Astrocyte of the cerebellum (primary cell): ENCODE measurements around the gene SPAAR.
"Not testable (repeated sequence)": the region's sequence is repeated elsewhere in the genome, so short reads cannot be mapped to it uniquely, and the experiment has no call there.

Experiments used
- DNase-seq: peaks from one replicate; pipeline ENCODE4 v3.0.0-alpha.2; 2011; ENCODE audit warnings: low read depth
- H3K4me3 ChIP-seq: 2 replicates; pipeline ENCODE4 v1.5.1; 2011; ENCODE audit warnings: mild to moderate bottlenecking, low read depth, low read length, moderate library complexity
- in situ Hi-C: cut with HindIII; loops from 2 replicates; pipeline ENCODE4 v1.10.0; 2017; ENCODE audit warnings: low sequenced_read_pairs
- TF ChIP-seq, protein P1 (sequence below): IDR thresholded peaks from 2 replicates; pipeline ENCODE4 v1.5.1; 2012; ENCODE audit warnings: low read length, low read depth, moderate library complexity, mild to moderate bottlenecking; ENCODE audit errors: missing control alignments

Gene SPAAR

DNA sequence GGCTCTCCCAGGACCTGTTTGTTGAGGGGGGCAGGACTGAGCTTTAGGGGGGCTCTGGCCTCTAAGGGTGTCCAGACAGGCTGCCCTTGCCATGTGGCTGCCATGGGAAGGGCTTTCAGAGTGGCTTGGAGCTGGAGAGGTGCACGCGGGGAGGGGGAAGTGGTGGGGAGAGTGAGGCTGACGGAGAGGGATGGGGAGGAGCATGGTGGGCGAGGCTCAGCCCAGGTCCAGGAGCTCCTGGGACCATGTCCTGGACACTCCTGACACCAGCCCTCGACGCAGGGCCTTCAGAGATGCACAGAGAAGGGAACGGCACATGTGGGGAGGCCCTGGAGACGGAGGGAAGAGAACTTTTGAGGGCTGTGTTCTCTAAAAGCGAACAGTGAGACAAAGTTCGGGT lies 2.4 kb downstream of the SPAAR start:
- no peak for DNase-seq
- no peak overlapping the region for H3K4me3 ChIP-seq
- TF ChIP-seq, protein P1, sequence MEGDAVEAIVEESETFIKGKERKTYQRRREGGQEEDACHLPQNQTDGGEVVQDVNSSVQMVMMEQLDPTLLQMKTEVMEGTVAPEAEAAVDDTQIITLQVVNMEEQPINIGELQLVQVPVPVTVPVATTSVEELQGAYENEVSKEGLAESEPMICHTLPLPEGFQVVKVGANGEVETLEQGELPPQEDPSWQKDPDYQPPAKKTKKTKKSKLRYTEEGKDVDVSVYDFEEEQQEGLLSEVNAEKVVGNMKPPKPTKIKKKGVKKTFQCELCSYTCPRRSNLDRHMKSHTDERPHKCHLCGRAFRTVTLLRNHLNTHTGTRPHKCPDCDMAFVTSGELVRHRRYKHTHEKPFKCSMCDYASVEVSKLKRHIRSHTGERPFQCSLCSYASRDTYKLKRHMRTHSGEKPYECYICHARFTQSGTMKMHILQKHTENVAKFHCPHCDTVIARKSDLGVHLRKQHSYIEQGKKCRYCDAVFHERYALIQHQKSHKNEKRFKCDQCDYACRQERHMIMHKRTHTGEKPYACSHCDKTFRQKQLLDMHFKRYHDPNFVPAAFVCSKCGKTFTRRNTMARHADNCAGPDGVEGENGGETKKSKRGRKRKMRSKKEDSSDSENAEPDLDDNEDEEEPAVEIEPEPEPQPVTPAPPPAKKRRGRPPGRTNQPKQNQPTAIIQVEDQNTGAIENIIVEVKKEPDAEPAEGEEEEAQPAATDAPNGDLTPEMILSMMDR = no peak
- in situ Hi-C loops = loop anchor here (5.0 kb wide), 1 partner anchor 49 kb away; no protein-coding TSS in a partner anchor

DNA sequence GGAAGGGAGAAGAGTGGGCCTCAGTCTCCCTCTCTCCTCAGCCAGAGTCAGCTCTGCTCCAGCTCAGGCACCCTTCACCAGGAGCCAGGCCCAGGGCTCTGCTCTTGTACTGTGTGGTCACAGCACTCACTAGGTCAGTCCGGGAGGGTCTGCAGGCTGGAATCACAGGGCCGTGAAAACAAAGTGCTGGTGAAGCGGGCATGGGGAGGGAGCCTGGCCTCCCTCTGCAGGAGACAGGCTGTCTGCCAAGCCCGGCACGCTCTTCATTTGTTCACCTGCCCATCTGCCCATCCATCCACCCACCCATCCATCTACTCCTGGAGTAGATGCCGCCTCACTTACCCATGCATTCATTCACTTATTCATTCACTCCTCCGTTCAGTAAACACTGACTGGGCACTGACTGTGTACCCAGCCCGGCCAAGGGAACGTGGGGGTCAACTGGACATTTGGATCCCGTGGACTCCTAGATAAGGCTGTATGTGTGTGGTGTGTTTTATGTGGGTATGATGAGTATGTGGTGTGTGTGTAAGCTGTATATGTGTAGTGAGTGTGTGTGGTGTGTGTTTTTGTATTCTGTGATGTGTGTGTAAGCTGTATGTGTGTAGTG lies 3.6 kb downstream of the SPAAR start:
- TF ChIP-seq, protein P1 = no peak
- in situ Hi-C loops = loop anchor here (5.0 kb wide), 1 partner anchor 51 kb away; no protein-coding TSS in a partner anchor
- no peak for DNase-seq
- H3K4me3 ChIP-seq = no peak overlapping the region

DNA sequence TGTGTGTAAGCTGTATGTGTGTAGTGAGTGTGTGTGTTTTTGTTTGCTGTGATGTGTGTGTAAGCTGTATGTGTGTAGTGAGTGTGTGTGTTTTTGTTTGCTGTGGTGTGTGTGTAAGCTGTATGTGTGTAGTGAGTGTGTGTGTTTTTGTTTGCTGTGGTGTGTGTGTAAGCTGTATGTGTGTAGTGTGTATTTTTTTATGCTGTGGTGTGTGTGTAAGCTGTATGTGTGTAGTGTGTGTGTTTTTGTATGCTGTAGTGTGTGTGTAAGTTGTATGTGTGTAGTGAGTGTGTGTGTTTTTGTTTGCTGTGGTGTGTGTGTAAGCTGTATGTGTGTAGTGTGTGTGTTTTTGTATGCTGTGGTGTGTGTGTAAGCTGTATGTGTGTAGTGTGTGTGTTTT lies 4.1 kb downstream of the SPAAR start:
- DNase-seq, H3K4me3 ChIP-seq: not testable (repeated sequence)
- in situ Hi-C loops = loop anchor here (5.0 kb wide), 1 partner anchor 51 kb away; no protein-coding TSS in a partner anchor

DNA sequence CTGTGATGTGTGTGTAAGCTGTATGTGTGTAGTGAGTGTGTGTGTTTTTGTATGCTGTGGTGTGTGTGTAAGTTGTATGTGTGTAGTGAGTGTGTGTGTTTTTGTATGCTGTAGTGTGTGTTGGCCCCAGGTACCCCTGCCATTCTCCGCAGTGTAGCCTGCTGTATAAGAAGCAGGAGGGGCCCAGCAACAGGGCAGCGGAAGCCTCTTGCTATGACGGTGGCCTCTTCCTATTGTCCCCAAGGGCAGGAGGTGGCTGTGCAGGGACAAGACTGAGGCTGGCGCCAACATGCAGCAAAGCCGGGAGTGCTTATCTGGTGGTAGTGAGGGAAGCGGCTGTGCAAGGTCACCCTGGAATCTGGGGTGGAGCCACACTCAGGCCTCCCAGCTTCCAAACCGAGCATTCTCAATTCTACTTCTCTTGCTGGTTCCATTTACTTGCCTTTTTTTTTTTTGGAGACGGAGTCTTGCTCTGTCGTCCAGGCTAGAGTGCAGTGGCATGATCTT lies 5.1 kb downstream of the SPAAR start:
- H3K4me3 ChIP-seq = no peak overlapping the region
- TF ChIP-seq, protein P1 = no peak
- in situ Hi-C loops = loop anchor here (5.0 kb wide), 1 partner anchor 52 kb away; no protein-coding TSS in a partner anchor
- no peak for DNase-seq

DNA sequence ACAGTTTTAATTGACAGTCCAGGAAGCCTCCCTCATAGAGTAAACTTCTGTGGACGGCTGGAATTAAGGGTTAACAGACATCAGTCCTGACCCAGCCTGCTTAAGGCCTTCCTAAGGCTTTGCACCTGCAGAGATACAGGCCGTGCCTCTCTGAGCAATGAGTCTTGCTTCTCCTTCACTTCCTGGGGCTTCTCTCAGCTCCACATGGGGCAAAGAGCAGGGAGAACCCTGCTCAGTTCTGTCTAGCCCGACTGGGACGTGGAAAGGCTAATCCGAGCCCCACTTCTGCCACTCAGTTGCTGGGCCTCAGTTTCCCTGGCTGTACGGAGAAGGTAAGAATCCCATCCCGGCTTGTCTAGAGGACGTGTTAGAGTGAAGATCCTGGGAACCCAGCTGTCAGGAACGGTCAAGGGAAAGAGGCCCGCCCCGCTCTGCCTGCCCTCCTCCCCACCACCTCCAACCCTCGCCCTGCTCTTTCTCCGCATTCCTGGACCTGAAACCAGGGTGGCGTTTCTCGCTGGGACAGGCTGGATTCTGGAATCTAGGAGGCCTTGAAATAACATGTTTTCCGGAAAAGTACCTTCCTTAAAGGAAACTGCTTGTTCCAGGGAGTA lies 6.5 kb downstream of the SPAAR start:
- DNase-seq = no peak
- H3K4me3 ChIP-seq = no peak overlapping the region
- in situ Hi-C loops = no loop called here
- TF ChIP-seq, protein P1 = no peak

DNA sequence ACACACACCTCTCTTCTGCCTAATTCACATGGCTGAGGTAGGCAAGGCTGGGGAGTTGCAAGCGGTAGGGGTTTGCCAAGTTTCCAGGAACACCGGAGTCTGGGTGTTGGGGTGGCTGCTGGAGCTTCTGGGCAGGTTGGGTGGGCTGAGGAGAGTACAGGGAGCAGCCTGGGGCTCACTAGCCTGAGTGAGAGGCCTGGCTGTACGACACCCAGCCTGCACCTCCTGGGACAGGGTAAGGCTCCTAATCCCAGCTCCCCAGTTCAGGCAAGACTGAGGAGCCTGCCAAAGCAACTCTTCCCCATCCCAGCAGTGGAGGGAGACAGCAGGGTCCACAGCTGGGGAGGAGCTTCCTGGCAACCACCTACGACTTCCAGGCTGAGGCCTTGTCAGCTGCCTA lies 8.0 kb downstream of the SPAAR start:
- in situ Hi-C loops = no loop called here
- TF ChIP-seq, protein P1 = no peak
- no peak overlapping the region for H3K4me3 ChIP-seq
- DNase-seq = no peak

DNA sequence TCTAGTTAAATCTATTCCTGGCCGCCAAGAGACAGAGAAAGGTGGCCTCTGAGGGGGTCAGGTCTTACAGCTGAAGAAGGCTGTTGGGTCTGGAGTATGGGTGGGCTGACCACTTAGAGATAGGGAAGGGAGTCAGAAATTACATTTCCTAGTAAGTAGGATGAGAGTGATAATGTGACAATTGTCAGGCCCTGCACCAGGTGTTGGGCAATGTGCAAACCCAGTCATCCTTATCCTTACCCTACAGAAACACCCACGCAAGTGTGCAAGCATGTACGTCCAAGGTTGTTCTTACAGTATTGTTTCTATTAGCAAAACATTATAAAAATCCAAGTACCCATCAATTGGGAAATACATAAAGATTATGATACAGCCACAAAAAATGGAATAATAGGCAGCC lies 9.5 kb downstream of the SPAAR start:
- TF ChIP-seq, protein P1 = no peak
- in situ Hi-C loops = no loop called here
- DNase-seq = no peak
- H3K4me3 ChIP-seq = no peak overlapping the region
